Smooth muscle cell (in vitro differentiated cells): ENCODE measurements around the gene NAT10. TPM values are rescaled to one million over a fixed set of nuclear protein-coding genes. Genes with fewer than 3 reads are reported as not detected.

Experiments
- DNase-seq: peaks from one replicate; lab custom pipeline; 2025; ENCODE audit not compliant: unreplicated experiment; lab: John Stamatoyannopoulos, UW
- H2AFZ ChIP-seq: fragments of 200-600 bp; sonication (generic); 2 replicates; pipeline ENCODE4 v1.6.0; 2016; ENCODE audit warnings: antibody characterized with exemption, low read depth, mild to moderate bottlenecking
- H3F3A ChIP-seq: fragments of 200-600 bp; sonication (generic); 2 replicates; pipeline ENCODE4 v1.6.0; 2017; ENCODE audit warnings: antibody characterized with exemption, low read depth
- H3K27ac ChIP-seq: fragments of 200-600 bp; sonication (generic); 2 replicates; pipeline ENCODE4 v1.5.1; 2016; ENCODE audit warnings: low read depth, mild to moderate bottlenecking
- H3K27me3 ChIP-seq: fragments of 200-600 bp; sonication (generic); 2 replicates; pipeline ENCODE4 v1.6.1; 2016; ENCODE audit warnings: low read depth, mild to moderate bottlenecking
- H3K36me3 ChIP-seq: fragments of 200-600 bp; sonication (generic); 2 replicates; pipeline ENCODE4 v1.5.1; 2016; ENCODE audit warnings: low read depth
- H3K4me1 ChIP-seq: fragments of 200-600 bp; sonication (generic); 2 replicates; pipeline ENCODE4 v1.5.1; 2016; ENCODE audit warnings: low read depth
- H3K4me2 ChIP-seq: fragments of 200-600 bp; sonication (generic); 2 replicates; pipeline ENCODE4 v1.6.0; 2016; ENCODE audit warnings: mild to moderate bottlenecking
- H3K4me3 ChIP-seq: fragments of 200-600 bp; sonication (generic); 2 replicates; pipeline ENCODE4 v1.5.1; 2016; ENCODE audit warnings: mild to moderate bottlenecking
- H3K79me2 ChIP-seq: fragments of 200-600 bp; sonication (generic); 2 replicates; pipeline ENCODE4 v1.6.0; 2016; ENCODE audit warnings: low read depth, mild to moderate bottlenecking
- H3K9ac ChIP-seq: fragments of 200-600 bp; sonication (generic); 2 replicates; pipeline ENCODE4 v1.6.0; 2016; ENCODE audit warnings: low read depth
- H3K9me3 ChIP-seq: fragments of 200-600 bp; sonication (generic); replicated peaks from 2 replicates; pipeline ENCODE4 v1.5.1; 2016; ENCODE audit warnings: low read depth
- H4K20me1 ChIP-seq: fragments of 200-600 bp; sonication (generic); 2 replicates; pipeline ENCODE4 v1.6.0; 2016; ENCODE audit warnings: low read depth
- CTCF ChIP-seq: fragments of 200-600 bp; sonication (generic); IDR thresholded peaks from 2 replicates; pipeline ENCODE4 v1.5.1; 2017; ENCODE audit warnings: borderline replicate concordance, mild to moderate bottlenecking, antibody characterized with exemption; ENCODE audit not compliant: insufficient read depth, poor library complexity, severe bottlenecking
- WGBS: methylation state at CpG from one replicate; pipeline ENCODE4 v1.1.7; 2016; ENCODE audit warnings: low lambda C conversion rate; 5-methylcytosine and 5-hydroxymethylcytosine counted together
- polyA plus RNA-seq: library from polyadenylated mRNA; unstranded; fragments of >200 nt; fragmentation: Nextera tagmentation; extraction: Ambion mirVana; gene quantifications from 2 replicates; pipeline ENCODE4 v1.2.1, GENCODE V29; 2016
- total RNA-seq: library from RNA; depleted of rRNA; stranded (reverse); fragments of >200 nt; gene quantifications from 2 replicates; pipeline ENCODE4 v1.2.3, GENCODE V29; 2014

Gene NAT10
- total and polyA plus RNA-seq, 2 experiments from 2014 or later, result 16.4 to 20.9 TPM

GRCh38 chr11:34149274-34149673, 43.8 kb downstream of the NAT10 start:
- Histone ChIP-seq H4K20me1 (peaks cover 32% of the 10 kb centered on the region), H3K9me3 (no peaks in the 10 kb centered on the region), H3F3A (no peaks in the 10 kb centered on the region), H3K4me3 (no peak overlapping the region), H3K36me3 (no peaks in the 10 kb centered on the region), H3K27me3 (no peaks in the 10 kb centered on the region), H3K27ac (no peak overlapping the region), H3K9ac (no peak overlapping the region), H3K4me1 (no peaks in the 10 kb centered on the region), H3K4me2 (no peak overlapping the region), H3K79me2 (no peaks in the 10 kb centered on the region), H2AFZ (no peak overlapping the region)
- WGBS, result 89% methylated on average over 7 of the region's 7 CpGs
- no peak for TF ChIP-seq CTCF
- DNase-seq, result no peak

- DNase-seq, result no peak
- H3K4me2 ChIP-seq, result no peak overlapping the region
- H3K36me3 ChIP-seq, result no peaks in the 10 kb centered on the region
- no peaks in the 10 kb centered on the region for H3K79me2 ChIP-seq
- H3K4me3 ChIP-seq, result no peak overlapping the region
- no peak overlapping the region for H3K27ac ChIP-seq
- H2AFZ ChIP-seq, result no peak overlapping the region
- peak; percentile 44 for TF ChIP-seq CTCF
- 88% methylated on average over 13 of the region's 13 CpGs for WGBS
- no peaks in the 10 kb centered on the region for H3F3A ChIP-seq
- no peaks in the 10 kb centered on the region for H3K27me3 ChIP-seq
- H4K20me1 ChIP-seq, result peaks cover 32% of the 10 kb centered on the region
- H3K9me3 ChIP-seq, result no peaks in the 10 kb centered on the region
- no peaks in the 10 kb centered on the region for H3K4me1 ChIP-seq
- no peak overlapping the region for H3K9ac ChIP-seq
Measured at GRCh38 chr11:34149786-34150185, 44.4 kb downstream of the NAT10 start.

GRCh38 chr11:34150494-34151151, 45.2 kb downstream of the NAT10 start:
- Histone ChIP-seq H2AFZ (no peak overlapping the region), H3K36me3 (no peaks in the 10 kb centered on the region), H3K4me3 (no peak overlapping the region), H3K9me3 (no peaks in the 10 kb centered on the region), H3K27me3 (no peaks in the 10 kb centered on the region), H3K79me2 (no peaks in the 10 kb centered on the region), H3K27ac (no peak overlapping the region), H3F3A (no peaks in the 10 kb centered on the region), H3K9ac (no peak overlapping the region), H3K4me1 (no peaks in the 10 kb centered on the region), H4K20me1 (peaks cover 32% of the 10 kb centered on the region), H3K4me2 (no peak overlapping the region)
- 34% methylated on average over 6 of the region's 6 CpGs for WGBS
- TF ChIP-seq CTCF, result no peak
- no peak for DNase-seq

- H3K36me3 ChIP-seq, result no peaks in the 10 kb centered on the region
- TF ChIP-seq CTCF, result no peak
- no peak for DNase-seq
- H3K4me3 ChIP-seq, result no peak overlapping the region
- H3K9me3 ChIP-seq, result no peaks in the 10 kb centered on the region
- H3F3A ChIP-seq, result no peaks in the 10 kb centered on the region
- H4K20me1 ChIP-seq, result peaks cover 32% of the 10 kb centered on the region
- no peak overlapping the region for H3K9ac ChIP-seq
- no peak overlapping the region for H2AFZ ChIP-seq
- H3K27ac ChIP-seq, result no peak overlapping the region
- H3K4me2 ChIP-seq, result no peak overlapping the region
- no peaks in the 10 kb centered on the region for H3K4me1 ChIP-seq
- no peaks in the 10 kb centered on the region for H3K27me3 ChIP-seq
- WGBS, result 99% methylated on average over 5 of the region's 5 CpGs
- no peaks in the 10 kb centered on the region for H3K79me2 ChIP-seq
Measured at GRCh38 chr11:34151166-34151565, 45.7 kb downstream of the NAT10 start.
